Esophagus squamous epithelium (tissue), 4 donors: ENCODE data around the gene PPP1R14B.

Experiments used
- POLR2A ChIP-seq, 4 donors: fragments of 450-650 bp; IDR thresholded peaks; one replicate each; pipeline ENCODE4 v1.6.1; 2017; ENCODE audit warnings: antibody characterized with exemption in 4 of 4, mild to moderate bottlenecking in 4 of 4, moderate library complexity in 3 of 4
- TF ChIP-seq, protein P1 (sequence below), 6 experiments: fragments of 450-650 bp in 4 of 6; fragments of 200-600 bp in 2 of 6; sonication (generic) in 2 of 6; IDR thresholded peaks; one replicate each; pipeline ENCODE4 v1.5.1; 2016 to 2019; ENCODE audit warnings: antibody characterized with exemption in 6 of 6, mild to moderate bottlenecking in 4 of 6, moderate library complexity in 4 of 6

DNA sequence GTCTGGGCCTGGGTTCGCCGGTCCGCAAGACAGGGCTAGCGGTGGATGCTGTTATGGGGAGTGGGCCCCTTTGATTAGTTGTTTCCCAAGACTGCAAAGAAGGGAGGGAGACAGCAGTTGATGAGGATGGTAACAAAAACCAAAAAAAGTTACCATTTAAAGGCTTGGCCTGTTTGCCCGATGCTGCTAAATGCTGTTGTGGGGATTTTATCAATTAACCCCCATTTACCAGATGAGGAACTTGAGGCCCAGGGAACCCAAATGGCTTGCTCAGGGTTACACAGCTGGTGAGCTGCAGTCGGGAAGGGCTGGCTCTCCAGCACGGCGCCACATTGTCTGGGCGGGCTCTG, 24.1 kb downstream of the PPP1R14B start:
- TF ChIP-seq, protein P1, sequence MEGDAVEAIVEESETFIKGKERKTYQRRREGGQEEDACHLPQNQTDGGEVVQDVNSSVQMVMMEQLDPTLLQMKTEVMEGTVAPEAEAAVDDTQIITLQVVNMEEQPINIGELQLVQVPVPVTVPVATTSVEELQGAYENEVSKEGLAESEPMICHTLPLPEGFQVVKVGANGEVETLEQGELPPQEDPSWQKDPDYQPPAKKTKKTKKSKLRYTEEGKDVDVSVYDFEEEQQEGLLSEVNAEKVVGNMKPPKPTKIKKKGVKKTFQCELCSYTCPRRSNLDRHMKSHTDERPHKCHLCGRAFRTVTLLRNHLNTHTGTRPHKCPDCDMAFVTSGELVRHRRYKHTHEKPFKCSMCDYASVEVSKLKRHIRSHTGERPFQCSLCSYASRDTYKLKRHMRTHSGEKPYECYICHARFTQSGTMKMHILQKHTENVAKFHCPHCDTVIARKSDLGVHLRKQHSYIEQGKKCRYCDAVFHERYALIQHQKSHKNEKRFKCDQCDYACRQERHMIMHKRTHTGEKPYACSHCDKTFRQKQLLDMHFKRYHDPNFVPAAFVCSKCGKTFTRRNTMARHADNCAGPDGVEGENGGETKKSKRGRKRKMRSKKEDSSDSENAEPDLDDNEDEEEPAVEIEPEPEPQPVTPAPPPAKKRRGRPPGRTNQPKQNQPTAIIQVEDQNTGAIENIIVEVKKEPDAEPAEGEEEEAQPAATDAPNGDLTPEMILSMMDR (IDR thresholded peaks at IDR 0.05) = no peak
- TF ChIP-seq POLR2A (IDR thresholded peaks at IDR 0.05) = no peak
